LNCAP (cell line): Measurements from ENCODE around the gene ACADSB.
A peak's percentile ranks its signal among the peaks of the same experiment; 100 is the strongest.

Experiments
- CTCF ChIP-seq: fragments of 450-650 bp; IDR thresholded peaks from 2 replicates; pipeline ENCODE4 v1.5.1; 2017; ENCODE audit warnings: mild to moderate bottlenecking

ACADSB gene

DNA sequence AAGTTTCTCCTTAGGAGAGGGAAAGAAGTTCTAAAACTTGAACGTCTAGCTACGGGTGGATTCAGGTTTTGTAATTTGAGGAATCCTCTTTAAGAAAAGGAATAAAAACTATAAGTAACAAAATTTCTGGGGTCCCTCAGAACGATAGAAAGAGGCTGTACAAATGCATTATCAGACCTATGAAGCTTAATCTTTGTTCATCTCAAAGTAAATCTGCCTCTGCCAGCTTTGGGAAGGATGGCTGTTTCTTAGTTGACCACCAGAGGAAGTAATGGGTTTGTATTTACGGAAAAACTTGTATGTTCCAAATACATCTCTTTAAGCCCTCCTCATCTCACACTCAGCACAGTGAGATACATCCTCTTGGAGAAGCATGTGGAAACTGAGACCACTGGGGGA lies 27.7 kb upstream of the ACADSB start:
- peak; percentile 36 for TF ChIP-seq CTCF

DNA sequence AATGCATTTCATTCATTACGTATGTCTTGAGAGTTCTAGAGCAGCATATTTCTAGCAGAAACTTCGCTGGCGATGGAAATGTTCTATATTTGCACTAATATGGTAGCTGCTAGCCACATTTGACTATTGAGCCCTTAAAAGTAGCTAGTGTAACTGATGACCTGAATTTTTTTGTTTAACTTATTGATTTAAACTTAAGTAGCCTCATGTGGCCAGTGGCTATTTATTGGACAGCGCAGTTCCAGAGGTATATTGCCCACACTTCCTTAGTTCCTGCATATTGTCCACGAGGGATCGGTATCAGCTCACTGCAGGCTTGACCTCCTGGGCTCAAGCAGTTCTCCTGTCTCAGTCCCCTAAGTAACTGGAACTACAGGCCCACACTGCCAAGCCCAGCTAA lies 24.9 kb upstream of the ACADSB start:
- no peak for TF ChIP-seq CTCF

- TF ChIP-seq CTCF, result no peak
Observed at GRCh38 chr10:122984708-122985107, 24.1 kb upstream of the ACADSB start.

GRCh38 chr10:122986335-122986734 lies 22.5 kb upstream of the ACADSB start:
- TF ChIP-seq CTCF, result no peak

DNA sequence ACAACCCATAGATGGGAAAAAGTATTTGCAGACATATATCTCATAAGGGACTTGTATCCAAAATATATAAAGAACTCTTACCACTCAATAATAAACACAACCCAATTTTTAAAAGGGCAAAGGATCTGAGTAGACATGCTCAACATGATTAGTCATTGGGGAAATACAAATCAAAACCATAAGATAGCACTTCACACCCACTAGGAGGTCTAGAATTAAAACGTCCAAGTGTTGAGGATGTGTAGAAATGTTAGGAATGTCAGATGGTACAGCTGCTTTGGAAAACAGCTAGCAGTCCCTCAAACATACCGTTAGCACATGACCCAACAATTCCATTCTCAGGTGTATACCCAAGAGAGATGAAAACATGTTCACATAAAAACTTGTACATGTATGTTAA lies 20.3 kb upstream of the ACADSB start:
- no peak for TF ChIP-seq CTCF

DNA sequence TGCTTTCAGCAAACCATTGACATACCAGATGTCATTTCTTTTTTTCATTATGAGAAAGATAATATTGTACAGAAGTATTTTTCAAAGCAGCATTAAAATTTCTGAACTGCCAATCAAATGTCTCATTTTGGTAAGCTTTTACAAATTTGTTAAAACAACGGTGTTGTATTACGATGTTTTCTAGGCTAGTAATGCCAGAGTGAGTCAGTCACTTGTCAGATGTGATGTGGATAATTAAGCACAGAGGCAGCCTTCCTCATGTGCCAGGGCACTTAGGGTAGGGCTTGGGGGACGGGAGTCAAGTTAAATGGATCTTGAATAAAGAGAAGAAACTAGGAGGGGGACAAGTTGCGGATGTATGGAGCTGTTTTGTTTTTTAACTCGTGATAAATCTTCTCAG lies 18.5 kb upstream of the ACADSB start:
- TF ChIP-seq CTCF, result no peak

- TF ChIP-seq CTCF, result no peak
Observed at GRCh38 chr10:122992031-122992585, 16.7 kb upstream of the ACADSB start.

DNA sequence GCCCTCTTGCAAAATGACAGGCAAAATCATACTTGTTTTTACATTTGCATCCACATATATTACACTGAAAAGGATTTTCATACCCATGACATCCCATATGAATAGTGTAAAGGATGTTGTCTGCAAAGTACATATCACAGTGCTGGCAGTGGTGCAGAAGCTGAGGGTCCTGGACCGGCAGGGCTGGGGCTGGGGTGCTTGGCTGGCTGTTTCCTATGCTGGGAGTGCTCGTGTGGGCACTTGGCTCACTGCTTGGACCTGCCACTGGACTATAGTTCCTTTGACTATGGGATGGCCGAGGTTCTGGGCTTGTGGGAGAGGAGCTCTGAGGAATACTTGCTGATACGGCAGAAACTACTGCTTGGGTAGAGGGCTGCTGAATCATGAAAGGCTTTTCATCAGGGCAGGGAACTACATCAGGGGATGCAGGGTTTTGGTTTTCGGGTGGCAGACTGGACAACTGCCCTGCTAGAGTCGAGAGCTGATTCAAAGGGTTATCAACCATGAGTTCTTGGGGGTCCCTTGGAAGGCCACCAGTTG lies 14.9 kb upstream of the ACADSB start:
- no peak for TF ChIP-seq CTCF
